ENCODE data around the gene PTPRM.
A peak's percentile ranks its signal among the peaks of the same experiment; 100 is the strongest.

PTPRM gene

DNA sequence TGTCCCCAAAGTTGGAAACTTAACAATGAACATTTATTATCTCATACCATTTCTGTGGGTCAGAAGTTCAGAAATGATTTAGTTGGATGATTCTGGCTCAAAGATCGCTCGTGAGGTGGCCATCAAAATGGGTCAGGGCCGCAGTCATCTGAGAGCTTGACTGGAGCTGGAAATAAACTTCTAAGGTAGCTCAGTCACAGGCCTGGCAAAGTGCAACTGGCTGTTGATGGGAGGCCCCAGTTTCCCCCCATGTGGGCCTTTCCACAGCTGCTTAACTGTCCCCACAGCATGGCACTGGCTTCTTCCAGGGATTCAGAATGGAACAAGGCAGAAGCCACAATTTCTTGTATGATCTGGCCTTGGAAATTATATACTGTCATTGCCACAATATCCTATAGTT is 842.0 kb downstream of the PTPRM start:
- H4K91ac ChIP-seq (ENCODE audit: low read length) = no peak overlapping the region
- WGBS = 95% methylated on average over 3 of the region's 3 CpGs
- no peak overlapping the region for H3K4ac ChIP-seq (ENCODE audit: low read depth in 1 of 2, low read length in 2 of 2)
- H3K4me1 ChIP-seq (ENCODE audit: control insufficient read depth, insufficient read depth, low read depth, low read length) = no peaks in the 10 kb centered on the region
- H2BK120ac ChIP-seq (ENCODE audit: low read depth, low read length) = no peak overlapping the region
- H3K18ac ChIP-seq (ENCODE audit: low read depth in 1 of 2, low read length in 2 of 2) = no peak overlapping the region
- H2BK15ac ChIP-seq (ENCODE audit: low read depth, poor library complexity, severe bottlenecking) = no peak overlapping the region
- no peak overlapping the region for H2AK5ac ChIP-seq (ENCODE audit: low read length, severe bottlenecking)
- no peaks in the 10 kb centered on the region for H3K79me1 ChIP-seq (replicated peaks; ENCODE audit: low read length, poor library complexity, severe bottlenecking)
- H3K36me3 ChIP-seq (ENCODE audit: control insufficient read depth in 1 of 2, insufficient read depth in 2 of 2, low read depth in 1 of 2, low read length in 2 of 2) = peaks cover 46 to 50% of the 10 kb centered on the region in 2 experiments
- H3K4me3 ChIP-seq (ENCODE audit: insufficient read depth in 1 of 2, low read depth in 1 of 2, low read length in 2 of 2) = no peak overlapping the region
- H3K27ac ChIP-seq (ENCODE audit: low read length, poor library complexity, severe bottlenecking) = no peak overlapping the region
- H3K9ac ChIP-seq (ENCODE audit: low read length) = no peak overlapping the region
- no peak overlapping the region for H2BK5ac ChIP-seq (ENCODE audit: low read depth, low read length, poor library complexity, severe bottlenecking)
- no peak overlapping the region for H3K14ac ChIP-seq (ENCODE audit: low read length in 2 of 2)
- H3K9me3 ChIP-seq (ENCODE audit: control insufficient read depth, low read length) = peaks cover 49% of the 10 kb centered on the region
- no peak overlapping the region for H3K23ac ChIP-seq (ENCODE audit: low read length in 2 of 2)
- H3K4me2 ChIP-seq (ENCODE audit: low read length, poor library complexity, severe bottlenecking) = no peak overlapping the region
- H2BK12ac ChIP-seq (ENCODE audit: low read length in 2 of 2) = no peak overlapping the region
- H3K27me3 ChIP-seq (ENCODE audit: control insufficient read depth in 1 of 2, insufficient read depth in 1 of 2, low read length in 2 of 2) = no peaks in the 10 kb centered on the region
- DNase-seq = no peak
- H4K8ac ChIP-seq (ENCODE audit: low read length) = no peak overlapping the region
- no peak overlapping the region for H2AFZ ChIP-seq (ENCODE audit: low read depth, low read length)

DNA sequence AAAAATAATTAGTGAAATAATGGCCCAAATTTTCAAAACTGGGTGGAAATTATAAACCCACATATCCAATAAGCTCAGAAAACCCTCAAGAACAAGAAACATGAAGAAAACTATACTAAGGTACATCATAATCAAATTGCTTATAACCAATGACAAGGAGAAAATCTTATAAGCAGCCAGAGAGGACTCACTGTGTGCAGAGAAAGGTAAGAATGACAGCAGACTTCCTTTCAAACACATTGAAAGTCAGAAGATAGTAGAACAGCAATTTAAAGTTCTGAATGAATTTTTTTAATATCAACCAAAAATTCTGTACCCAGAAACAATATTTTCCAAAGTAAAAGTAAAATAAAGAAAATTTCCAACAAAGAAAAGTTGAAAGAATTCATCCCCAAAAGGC is 844.4 kb downstream of the PTPRM start:
- Histone ChIP-seq H3K27me3 (ENCODE audit: control insufficient read depth in 1 of 2, insufficient read depth in 1 of 2, low read length in 2 of 2) (peaks cover 0 to 7% of the 10 kb centered on the region in 2 experiments), H2AK5ac (ENCODE audit: low read length, severe bottlenecking) (no peak overlapping the region), H3K9ac (ENCODE audit: low read length) (no peak overlapping the region), H3K4me2 (ENCODE audit: low read length, poor library complexity, severe bottlenecking) (no peak overlapping the region), H4K8ac (ENCODE audit: low read length) (no peak overlapping the region), H3K79me1 (replicated peaks; ENCODE audit: low read length, poor library complexity, severe bottlenecking) (no peaks in the 10 kb centered on the region), H3K27ac (ENCODE audit: low read length, poor library complexity, severe bottlenecking) (no peak overlapping the region), H3K14ac (ENCODE audit: low read length in 2 of 2) (no peak overlapping the region), H2BK5ac (ENCODE audit: low read depth, low read length, poor library complexity, severe bottlenecking) (no peak overlapping the region), H2BK12ac (ENCODE audit: low read length in 2 of 2) (no peak overlapping the region), H3K23ac (ENCODE audit: low read length in 2 of 2) (no peak overlapping the region), H4K91ac (ENCODE audit: low read length) (no peak overlapping the region), H3K18ac (ENCODE audit: low read depth in 1 of 2, low read length in 2 of 2) (no peak overlapping the region), H2BK120ac (ENCODE audit: low read depth, low read length) (no peak overlapping the region), H2BK15ac (ENCODE audit: low read depth, poor library complexity, severe bottlenecking) (no peak overlapping the region), H3K9me3 (ENCODE audit: control insufficient read depth, low read length) (peaks cover 51% of the 10 kb centered on the region), H3K4me1 (ENCODE audit: control insufficient read depth, insufficient read depth, low read depth, low read length) (peaks cover 4% of the 10 kb centered on the region), H3K36me3 (ENCODE audit: control insufficient read depth in 1 of 2, insufficient read depth in 2 of 2, low read depth in 1 of 2, low read length in 2 of 2) (peaks cover 32% of the 10 kb centered on the region in 2 experiments), H3K4ac (ENCODE audit: low read depth in 1 of 2, low read length in 2 of 2) (no peak overlapping the region), H3K4me3 (ENCODE audit: insufficient read depth in 1 of 2, low read depth in 1 of 2, low read length in 2 of 2) (peak overlapping the region in 1 of 2 experiments; percentile 26), H2AFZ (ENCODE audit: low read depth, low read length) (no peak overlapping the region)
- DNase-seq = no peak

DNA sequence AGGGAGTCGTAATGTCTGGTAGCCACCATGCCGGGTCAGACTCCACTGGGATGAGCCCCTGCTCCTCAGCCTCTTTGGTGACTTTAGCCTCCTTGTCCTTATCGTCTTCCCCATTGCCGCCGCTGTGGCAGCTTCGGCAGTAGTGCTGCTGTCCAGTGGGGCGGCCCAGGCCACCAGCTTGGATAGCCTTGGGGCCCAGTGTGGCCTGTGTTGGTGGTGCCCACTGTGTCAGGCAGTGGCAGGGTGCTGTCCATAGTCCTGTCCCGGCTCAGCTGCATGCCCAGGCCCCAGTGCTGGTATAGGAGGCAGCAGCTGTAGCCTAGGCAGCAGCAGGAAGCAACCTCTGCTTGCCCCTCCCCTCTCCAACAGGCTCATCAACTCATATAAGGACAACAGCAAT is 845.0 kb downstream of the PTPRM start:
- DNase-seq = no peak
- Histone ChIP-seq H2BK15ac (ENCODE audit: low read depth, poor library complexity, severe bottlenecking) (no peak overlapping the region), H2AFZ (ENCODE audit: low read depth, low read length) (no peak overlapping the region), H3K14ac (ENCODE audit: low read length in 2 of 2) (no peak overlapping the region), H3K36me3 (ENCODE audit: control insufficient read depth in 1 of 2, insufficient read depth in 2 of 2, low read depth in 1 of 2, low read length in 2 of 2) (peaks cover 25 to 28% of the 10 kb centered on the region in 2 experiments), H3K27ac (ENCODE audit: low read length, poor library complexity, severe bottlenecking) (no peak overlapping the region), H3K4me2 (ENCODE audit: low read length, poor library complexity, severe bottlenecking) (no peak overlapping the region), H2BK12ac (ENCODE audit: low read length in 2 of 2) (no peak overlapping the region), H2AK5ac (ENCODE audit: low read length, severe bottlenecking) (no peak overlapping the region), H3K4ac (ENCODE audit: low read depth in 1 of 2, low read length in 2 of 2) (no peak overlapping the region), H3K9ac (ENCODE audit: low read length) (no peak overlapping the region), H2BK5ac (ENCODE audit: low read depth, low read length, poor library complexity, severe bottlenecking) (no peak overlapping the region), H2BK120ac (ENCODE audit: low read depth, low read length) (no peak overlapping the region), H3K27me3 (ENCODE audit: control insufficient read depth in 1 of 2, insufficient read depth in 1 of 2, low read length in 2 of 2) (peaks cover 0 to 7% of the 10 kb centered on the region in 2 experiments), H3K9me3 (ENCODE audit: control insufficient read depth, low read length) (peaks cover 51% of the 10 kb centered on the region), H3K18ac (ENCODE audit: low read depth in 1 of 2, low read length in 2 of 2) (no peak overlapping the region), H3K79me1 (replicated peaks; ENCODE audit: low read length, poor library complexity, severe bottlenecking) (no peaks in the 10 kb centered on the region), H4K91ac (ENCODE audit: low read length) (no peak overlapping the region), H3K4me3 (ENCODE audit: insufficient read depth in 1 of 2, low read depth in 1 of 2, low read length in 2 of 2) (peak overlapping the region in 1 of 2 experiments; percentile 16), H3K4me1 (ENCODE audit: control insufficient read depth, insufficient read depth, low read depth, low read length) (peaks cover 6% of the 10 kb centered on the region), H3K23ac (ENCODE audit: low read length in 2 of 2) (no peak overlapping the region), H4K8ac (ENCODE audit: low read length) (no peak overlapping the region)
- WGBS = 89% methylated on average over 8 of the region's 8 CpGs

DNA sequence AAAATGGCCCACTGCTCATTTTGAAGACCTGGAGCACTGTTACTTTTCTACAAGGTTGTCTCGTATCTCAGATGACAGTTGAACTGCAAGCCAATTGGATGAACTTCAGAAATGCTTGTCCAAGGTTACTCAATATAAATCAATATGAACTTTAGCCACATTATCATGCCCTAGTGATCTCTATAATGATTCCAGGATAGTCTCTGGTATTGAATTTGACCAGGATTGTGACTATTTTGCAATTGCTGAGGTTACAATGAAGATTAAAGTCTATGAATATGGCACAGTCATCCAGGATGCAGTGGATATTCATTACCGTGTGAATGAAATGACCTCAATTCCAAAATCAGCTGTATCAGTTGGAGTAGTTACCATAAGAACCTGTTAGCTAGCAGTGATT is 846.1 kb downstream of the PTPRM start:
- no peak overlapping the region for H4K8ac ChIP-seq (ENCODE audit: low read length)
- no peak overlapping the region for H3K27ac ChIP-seq (ENCODE audit: low read length, poor library complexity, severe bottlenecking)
- no peaks in the 10 kb centered on the region for H3K79me1 ChIP-seq (replicated peaks; ENCODE audit: low read length, poor library complexity, severe bottlenecking)
- H2BK120ac ChIP-seq (ENCODE audit: low read depth, low read length) = no peak overlapping the region
- H3K36me3 ChIP-seq (ENCODE audit: control insufficient read depth in 1 of 2, insufficient read depth in 2 of 2, low read depth in 1 of 2, low read length in 2 of 2) = peaks cover 15 to 17% of the 10 kb centered on the region in 2 experiments
- peaks cover 51% of the 10 kb centered on the region for H3K9me3 ChIP-seq (ENCODE audit: control insufficient read depth, low read length)
- no peak overlapping the region for H3K4me2 ChIP-seq (ENCODE audit: low read length, poor library complexity, severe bottlenecking)
- H2BK15ac ChIP-seq (ENCODE audit: low read depth, poor library complexity, severe bottlenecking) = no peak overlapping the region
- no peak overlapping the region for H3K14ac ChIP-seq (ENCODE audit: low read length in 2 of 2)
- H3K23ac ChIP-seq (ENCODE audit: low read length in 2 of 2) = no peak overlapping the region
- no peak overlapping the region for H3K4ac ChIP-seq (ENCODE audit: low read depth in 1 of 2, low read length in 2 of 2)
- H2AFZ ChIP-seq (ENCODE audit: low read depth, low read length) = no peak overlapping the region
- no peak overlapping the region for H2BK5ac ChIP-seq (ENCODE audit: low read depth, low read length, poor library complexity, severe bottlenecking)
- DNase-seq = no peak
- H2BK12ac ChIP-seq (ENCODE audit: low read length in 2 of 2) = no peak overlapping the region
- H3K18ac ChIP-seq (ENCODE audit: low read depth in 1 of 2, low read length in 2 of 2) = no peak overlapping the region
- no peak overlapping the region for H2AK5ac ChIP-seq (ENCODE audit: low read length, severe bottlenecking)
- WGBS = 78% methylated on average over 2 of the region's 2 CpGs
- peaks cover 6% of the 10 kb centered on the region for H3K4me1 ChIP-seq (ENCODE audit: control insufficient read depth, insufficient read depth, low read depth, low read length)
- no peak overlapping the region for H4K91ac ChIP-seq (ENCODE audit: low read length)
- H3K27me3 ChIP-seq (ENCODE audit: control insufficient read depth in 1 of 2, insufficient read depth in 1 of 2, low read length in 2 of 2) = peaks cover 5 to 7% of the 10 kb centered on the region in 2 experiments
- H3K9ac ChIP-seq (ENCODE audit: low read length) = no peak overlapping the region
- no peak overlapping the region for H3K4me3 ChIP-seq (ENCODE audit: insufficient read depth in 1 of 2, low read depth in 1 of 2, low read length in 2 of 2)

Measured in mesenchymal stem cell (in vitro differentiated cells and primary cell).